ENCODE data around the gene NUP37.
A peak's percentile ranks its signal among the peaks of the same experiment; 100 is the strongest.

NUP37 gene

DNA sequence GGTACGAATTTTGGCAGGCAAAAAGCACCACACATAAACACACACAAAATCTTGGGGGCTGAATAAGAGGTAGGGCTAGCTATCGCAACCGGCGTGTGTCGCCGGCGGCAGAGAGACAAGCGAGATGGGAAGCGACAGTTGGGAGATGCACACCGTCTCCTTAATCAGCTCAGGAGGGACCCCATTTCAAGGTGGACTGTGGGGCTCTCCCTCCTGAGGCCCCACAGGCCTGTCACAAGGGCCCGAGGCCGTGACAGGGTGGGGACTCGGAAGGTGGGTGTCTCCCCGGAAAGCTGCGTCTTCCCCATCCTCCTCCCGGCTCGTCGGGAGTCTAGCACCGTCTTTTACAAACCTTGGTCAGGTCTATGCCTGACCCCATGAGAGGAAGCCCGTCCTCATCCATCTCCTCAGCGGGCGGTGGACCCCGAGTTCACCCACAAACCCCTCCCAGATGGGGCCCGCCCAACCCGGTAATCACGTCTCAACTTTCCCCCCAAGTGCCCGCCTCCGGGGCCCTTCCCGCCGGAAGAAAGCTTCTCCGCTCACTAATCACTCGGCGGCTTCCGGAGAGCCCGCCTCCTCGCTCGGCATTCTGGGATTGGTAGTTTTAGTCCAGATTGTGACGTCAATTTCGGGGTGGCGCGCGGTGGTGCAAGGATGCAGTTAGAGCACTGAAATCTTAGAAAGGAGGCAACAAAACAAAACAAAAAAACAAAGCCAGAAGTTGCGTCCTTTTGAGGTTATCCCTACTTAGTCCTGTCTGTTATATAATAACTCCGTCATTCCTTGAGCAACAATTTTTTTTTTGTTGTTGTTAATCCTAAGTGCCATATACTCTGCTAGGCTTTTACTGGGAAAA, 58.1 kb downstream of the NUP37 start, which contains the start of gene WASHC3:
Gene WASHC3 (minus strand): TSS at position 432 of the 859 bp plus-strand sequence. CDS start 29 bp downstream, at position 403.
- Histone ChIP-seq H3K36me3 (ENCODE audit: control insufficient read depth, insufficient read depth, low read length) (no peaks in the 10 kb centered on the region), H3K27me3 (replicated peaks; ENCODE audit: control insufficient read depth, insufficient read depth, low read length, poor library complexity, severe bottlenecking) (no peaks in the 10 kb centered on the region), H3K4me3 (ENCODE audit: insufficient read depth, low read depth, low read length, poor library complexity, severe bottlenecking) (peak within 1 kb of the TSS; percentile 76), H3K9me3 (ENCODE audit: control insufficient read depth, low read length) (no peaks in the 10 kb centered on the region), H3K4me1 (ENCODE audit: control insufficient read depth, insufficient read depth, low read length, poor library complexity, severe bottlenecking) (no peaks in the 10 kb centered on the region), H3K27ac (ENCODE audit: insufficient read depth, low read length, poor library complexity, severe bottlenecking) (peak within 1 kb of the TSS; percentile 96)
- peak; percentile 83 to 92 (median 91) for DNase-seq

DNA sequence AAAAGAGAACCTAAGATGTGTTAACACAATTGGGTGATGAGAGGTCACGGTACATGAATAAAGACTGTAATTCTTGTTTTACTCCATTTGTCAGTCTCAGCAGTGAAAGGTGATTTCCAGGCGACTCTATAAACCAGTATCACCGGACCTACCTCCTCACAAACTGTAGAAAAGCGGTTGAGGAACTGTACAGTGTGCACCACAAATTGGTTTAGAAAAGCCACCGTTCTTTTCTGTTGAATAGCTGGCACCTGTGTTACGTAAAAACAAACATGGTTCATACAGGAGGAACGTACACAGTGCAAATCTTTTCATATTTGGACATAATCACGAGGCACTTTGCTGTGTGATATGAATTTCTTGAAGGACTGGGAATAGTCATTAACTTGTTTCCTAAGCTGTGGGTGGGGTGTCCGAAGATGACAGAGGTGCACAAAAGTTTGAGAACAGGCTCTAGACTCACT, 58.8 kb downstream of the NUP37 start:
- no peak for DNase-seq
- H3K27me3 ChIP-seq (replicated peaks; ENCODE audit: control insufficient read depth, insufficient read depth, low read length, poor library complexity, severe bottlenecking) = no peaks in the 10 kb centered on the region
- H3K9me3 ChIP-seq (ENCODE audit: control insufficient read depth, low read length) = no peaks in the 10 kb centered on the region
- peak overlapping the region; percentile 96 for H3K27ac ChIP-seq (ENCODE audit: insufficient read depth, low read length, poor library complexity, severe bottlenecking)
- H3K4me3 ChIP-seq (ENCODE audit: insufficient read depth, low read depth, low read length, poor library complexity, severe bottlenecking) = peak overlapping the region; percentile 76
- H3K36me3 ChIP-seq (ENCODE audit: control insufficient read depth, insufficient read depth, low read length) = no peaks in the 10 kb centered on the region
- H3K4me1 ChIP-seq (ENCODE audit: control insufficient read depth, insufficient read depth, low read length, poor library complexity, severe bottlenecking) = no peaks in the 10 kb centered on the region

GRCh38 chr12:102059343-102059742, 60.6 kb downstream of the NUP37 start:
- no peak for DNase-seq
- H3K36me3 ChIP-seq (ENCODE audit: control insufficient read depth, insufficient read depth, low read length) = no peaks in the 10 kb centered on the region
- no peak overlapping the region for H3K4me3 ChIP-seq (ENCODE audit: insufficient read depth, low read depth, low read length, poor library complexity, severe bottlenecking)
- H3K27me3 ChIP-seq (replicated peaks; ENCODE audit: control insufficient read depth, insufficient read depth, low read length, poor library complexity, severe bottlenecking) = no peaks in the 10 kb centered on the region
- H3K9me3 ChIP-seq (ENCODE audit: control insufficient read depth, low read length) = no peaks in the 10 kb centered on the region
- H3K4me1 ChIP-seq (ENCODE audit: control insufficient read depth, insufficient read depth, low read length, poor library complexity, severe bottlenecking) = no peaks in the 10 kb centered on the region
- H3K27ac ChIP-seq (ENCODE audit: insufficient read depth, low read length, poor library complexity, severe bottlenecking) = peak overlapping the region; percentile 47

DNA sequence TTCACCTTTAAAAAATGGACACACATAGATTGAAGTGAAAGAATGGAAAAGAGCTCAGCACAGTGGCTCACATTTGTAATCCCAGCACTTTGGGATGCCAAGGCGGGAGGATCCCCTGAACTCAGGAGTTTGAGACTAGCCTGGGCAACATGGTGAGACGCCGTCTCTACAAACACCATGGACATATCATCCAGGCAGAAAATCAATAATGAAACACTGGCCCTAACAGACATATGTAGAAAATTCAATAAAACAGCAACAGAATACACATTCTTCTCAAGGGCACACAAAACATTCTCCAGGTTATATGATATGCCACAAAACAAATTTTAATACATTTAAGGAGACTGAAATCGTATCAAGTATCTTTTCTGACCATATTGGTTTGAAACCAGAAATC, 65.6 kb downstream of the NUP37 start:
- H3K27me3 ChIP-seq (replicated peaks; ENCODE audit: control insufficient read depth, insufficient read depth, low read length, poor library complexity, severe bottlenecking) = no peaks in the 10 kb centered on the region
- no peak overlapping the region for H3K4me3 ChIP-seq (ENCODE audit: insufficient read depth, low read depth, low read length, poor library complexity, severe bottlenecking)
- H3K9me3 ChIP-seq (ENCODE audit: control insufficient read depth, low read length) = no peaks in the 10 kb centered on the region
- H3K36me3 ChIP-seq (ENCODE audit: control insufficient read depth, insufficient read depth, low read length) = peaks cover 30% of the 10 kb centered on the region
- H3K27ac ChIP-seq (ENCODE audit: insufficient read depth, low read length, poor library complexity, severe bottlenecking) = no peak overlapping the region
- no peaks in the 10 kb centered on the region for H3K4me1 ChIP-seq (ENCODE audit: control insufficient read depth, insufficient read depth, low read length, poor library complexity, severe bottlenecking)
- DNase-seq = no peak

- Histone ChIP-seq H3K27ac (ENCODE audit: insufficient read depth, low read length, poor library complexity, severe bottlenecking) (no peak overlapping the region), H3K36me3 (ENCODE audit: control insufficient read depth, insufficient read depth, low read length) (peaks cover 35% of the 10 kb centered on the region), H3K9me3 (ENCODE audit: control insufficient read depth, low read length) (no peaks in the 10 kb centered on the region), H3K4me3 (ENCODE audit: insufficient read depth, low read depth, low read length, poor library complexity, severe bottlenecking) (no peak overlapping the region), H3K4me1 (ENCODE audit: control insufficient read depth, insufficient read depth, low read length, poor library complexity, severe bottlenecking) (no peaks in the 10 kb centered on the region), H3K27me3 (replicated peaks; ENCODE audit: control insufficient read depth, insufficient read depth, low read length, poor library complexity, severe bottlenecking) (no peaks in the 10 kb centered on the region)
- DNase-seq = no peak
Observed at GRCh38 chr12:102053062-102053349, 66.9 kb downstream of the NUP37 start.

GRCh38 chr12:102052192-102053061, 67.5 kb downstream of the NUP37 start:
- H3K27me3 ChIP-seq (replicated peaks; ENCODE audit: control insufficient read depth, insufficient read depth, low read length, poor library complexity, severe bottlenecking) = no peaks in the 10 kb centered on the region
- no peaks in the 10 kb centered on the region for H3K9me3 ChIP-seq (ENCODE audit: control insufficient read depth, low read length)
- no peaks in the 10 kb centered on the region for H3K4me1 ChIP-seq (ENCODE audit: control insufficient read depth, insufficient read depth, low read length, poor library complexity, severe bottlenecking)
- DNase-seq = no peak
- H3K36me3 ChIP-seq (ENCODE audit: control insufficient read depth, insufficient read depth, low read length) = peaks cover 35% of the 10 kb centered on the region
- no peak overlapping the region for H3K4me3 ChIP-seq (ENCODE audit: insufficient read depth, low read depth, low read length, poor library complexity, severe bottlenecking)
- H3K27ac ChIP-seq (ENCODE audit: insufficient read depth, low read length, poor library complexity, severe bottlenecking) = peak overlapping the region; percentile 1

DNA sequence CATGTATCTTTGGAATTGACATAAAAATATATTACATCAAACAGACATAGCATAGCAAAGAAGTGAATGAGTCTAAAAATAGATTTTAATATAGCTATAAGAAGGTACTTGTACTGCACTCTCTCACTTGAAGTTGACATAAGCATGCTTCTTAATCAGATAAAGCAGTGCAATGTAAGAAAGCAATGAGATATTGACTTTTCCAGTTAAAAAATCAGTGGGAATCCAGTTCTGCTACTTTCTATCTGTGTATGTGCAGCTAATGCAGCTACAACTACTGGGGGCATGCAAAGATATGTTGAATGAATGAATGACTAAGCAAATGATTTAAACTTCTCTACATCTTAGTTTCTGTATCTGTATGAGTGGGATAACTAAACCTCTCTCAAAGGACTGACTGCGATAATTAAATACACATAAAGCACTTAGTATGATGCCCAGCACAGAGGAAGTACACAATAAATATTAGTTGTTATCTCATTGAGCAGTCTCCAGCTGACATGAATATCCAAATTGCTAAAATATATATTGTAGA, 68.4 kb downstream of the NUP37 start:
- H3K36me3 ChIP-seq (ENCODE audit: control insufficient read depth, insufficient read depth, low read length) = peaks cover 38% of the 10 kb centered on the region
- no peaks in the 10 kb centered on the region for H3K9me3 ChIP-seq (ENCODE audit: control insufficient read depth, low read length)
- no peaks in the 10 kb centered on the region for H3K4me1 ChIP-seq (ENCODE audit: control insufficient read depth, insufficient read depth, low read length, poor library complexity, severe bottlenecking)
- H3K27me3 ChIP-seq (replicated peaks; ENCODE audit: control insufficient read depth, insufficient read depth, low read length, poor library complexity, severe bottlenecking) = no peaks in the 10 kb centered on the region
- H3K27ac ChIP-seq (ENCODE audit: insufficient read depth, low read length, poor library complexity, severe bottlenecking) = no peak overlapping the region
- no peak for DNase-seq
- no peak overlapping the region for H3K4me3 ChIP-seq (ENCODE audit: insufficient read depth, low read depth, low read length, poor library complexity, severe bottlenecking)

DNA sequence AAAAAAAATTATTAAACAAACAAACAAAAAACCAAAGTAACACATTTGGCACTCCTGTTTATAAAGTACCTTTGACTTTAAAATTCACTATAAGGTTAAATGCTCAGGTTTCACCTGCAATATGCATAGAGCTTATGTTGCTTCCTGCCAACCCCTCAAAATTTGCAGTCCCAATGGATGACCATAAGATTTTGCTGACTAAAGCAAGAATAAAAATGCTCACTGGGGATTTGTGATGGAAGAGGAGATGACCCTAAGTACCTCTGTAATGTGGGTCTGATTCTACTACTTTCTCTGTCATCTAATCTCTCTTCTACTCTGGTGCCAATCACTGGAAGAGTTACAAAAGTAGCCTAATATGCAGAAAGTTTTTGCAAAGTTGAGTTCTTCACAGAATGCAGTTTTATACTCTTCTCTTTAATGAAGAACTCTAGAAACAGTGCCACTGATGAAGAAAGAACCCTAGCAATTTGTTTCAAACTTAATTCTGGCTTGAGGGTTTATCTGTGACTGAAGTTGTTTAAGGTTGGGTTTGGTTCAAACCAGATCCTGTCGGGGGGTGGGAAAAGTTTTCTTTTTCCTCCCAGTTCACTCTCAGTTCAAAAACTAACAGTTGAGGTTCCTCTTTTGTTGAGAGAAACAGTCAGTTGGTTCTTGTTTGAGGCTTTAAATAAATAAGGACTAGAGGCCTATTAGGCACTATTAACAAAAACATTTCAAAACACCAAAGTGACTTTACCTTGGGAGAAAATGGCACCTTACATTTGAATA, 69.1 kb downstream of the NUP37 start:
- Histone ChIP-seq H3K9me3 (ENCODE audit: control insufficient read depth, low read length) (no peaks in the 10 kb centered on the region), H3K4me1 (ENCODE audit: control insufficient read depth, insufficient read depth, low read length, poor library complexity, severe bottlenecking) (no peaks in the 10 kb centered on the region), H3K4me3 (ENCODE audit: insufficient read depth, low read depth, low read length, poor library complexity, severe bottlenecking) (no peak overlapping the region), H3K36me3 (ENCODE audit: control insufficient read depth, insufficient read depth, low read length) (peaks cover 42% of the 10 kb centered on the region), H3K27me3 (replicated peaks; ENCODE audit: control insufficient read depth, insufficient read depth, low read length, poor library complexity, severe bottlenecking) (no peaks in the 10 kb centered on the region), H3K27ac (ENCODE audit: insufficient read depth, low read length, poor library complexity, severe bottlenecking) (no peak overlapping the region)
- DNase-seq = no peak

DNA sequence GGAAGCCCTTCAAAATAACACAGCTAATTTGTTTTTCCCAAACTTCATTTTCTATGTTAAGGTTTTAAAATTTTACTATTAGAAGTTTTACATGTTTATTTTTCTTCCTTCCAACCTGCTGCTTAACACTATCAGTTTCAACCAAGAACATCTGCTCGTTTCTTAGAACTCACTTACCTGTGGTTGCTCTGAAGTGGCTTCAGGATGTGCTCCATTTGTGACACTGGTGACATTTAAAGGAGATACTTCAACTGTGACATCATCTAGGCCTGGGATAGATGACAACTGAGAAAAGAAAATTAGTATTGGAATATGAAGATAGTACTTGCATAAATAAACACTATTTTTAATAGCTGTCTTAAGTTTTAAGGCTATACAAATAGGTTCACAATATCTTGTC, 76.0 kb downstream of the NUP37 start:
- no peak overlapping the region for H3K4me3 ChIP-seq (ENCODE audit: insufficient read depth, low read depth, low read length, poor library complexity, severe bottlenecking)
- peaks cover 19% of the 10 kb centered on the region for H3K36me3 ChIP-seq (ENCODE audit: control insufficient read depth, insufficient read depth, low read length)
- H3K27ac ChIP-seq (ENCODE audit: insufficient read depth, low read length, poor library complexity, severe bottlenecking) = no peak overlapping the region
- no peak for DNase-seq
- H3K27me3 ChIP-seq (replicated peaks; ENCODE audit: control insufficient read depth, insufficient read depth, low read length, poor library complexity, severe bottlenecking) = no peaks in the 10 kb centered on the region
- no peaks in the 10 kb centered on the region for H3K9me3 ChIP-seq (ENCODE audit: control insufficient read depth, low read length)
- no peaks in the 10 kb centered on the region for H3K4me1 ChIP-seq (ENCODE audit: control insufficient read depth, insufficient read depth, low read length, poor library complexity, severe bottlenecking)
